Measurements from ENCODE around the gene PRR13. TPM values are rescaled to one million over a fixed set of nuclear protein-coding genes. Genes with fewer than 3 reads are reported as not detected.

Gene PRR13
- 200 and 213 TPM in 2 replicates for total RNA-seq
- 139 TPM for total RNA-seq (2013)
- 84.6 and 108 TPM in 2 replicates for polyA plus RNA-seq
- 29.4 and 39.1 TPM in 2 replicates for polyA minus RNA-seq

DNA sequence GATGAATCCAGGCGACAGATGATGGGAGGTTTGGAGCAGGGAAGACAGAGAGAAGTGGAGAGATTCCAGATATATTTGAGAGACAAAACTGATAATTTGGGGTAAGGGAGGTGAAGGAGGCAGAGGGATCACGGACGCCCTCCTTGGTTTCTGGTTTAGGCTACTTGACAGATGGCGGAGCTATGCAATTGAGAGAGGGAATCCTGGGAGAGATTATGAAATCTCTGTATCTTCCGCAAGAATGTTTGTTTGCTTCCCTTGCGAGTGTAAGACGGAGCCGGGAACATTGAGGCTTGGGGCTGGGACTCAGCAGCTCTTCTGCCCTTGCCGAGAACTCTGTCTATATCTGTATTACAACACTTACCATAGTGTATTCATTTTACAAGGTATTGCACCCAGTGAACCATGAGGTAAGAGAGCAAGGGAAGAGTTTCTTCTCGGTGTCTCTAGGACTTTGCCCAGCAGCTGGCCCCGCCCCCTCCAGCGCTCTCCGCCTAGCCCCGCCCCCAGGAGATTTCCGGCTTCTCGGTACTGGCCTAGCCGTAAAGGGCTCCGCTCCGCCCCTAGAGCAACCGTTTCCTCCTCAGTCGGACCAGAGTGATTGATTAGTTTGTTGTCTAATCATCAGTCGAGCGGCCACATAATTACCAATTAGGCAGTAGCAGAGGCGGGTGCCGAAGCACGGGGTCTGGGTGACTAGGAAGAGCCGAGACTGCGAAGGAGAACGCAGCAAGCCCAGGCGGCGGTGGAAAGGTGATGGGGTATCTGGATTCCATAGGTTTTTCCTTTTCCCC is at the start of gene PRR13:
Gene PRR13, plus strand, starts transcription at position 695 of the 794 bp plus-strand sequence. CDS start 981 bp downstream, outside the sequence.
- peak within 1 kb of the TSS; percentile 97 for H3K4me3 Mint-ChIP-seq
- Histone ChIP-seq H3K9ac (ENCODE audit: low read length) (peak within 1 kb of the TSS; percentile 99), H3K9me3 (ENCODE audit: control extremely low read depth in 1 of 3, control insufficient read depth in 2 of 3, insufficient read depth in 1 of 3, low read length in 2 of 3) (no peaks in the 10 kb centered on the region), H3K4me1 (ENCODE audit: control insufficient read depth in 2 of 2, insufficient read depth in 2 of 2, low read length in 2 of 2) (peaks cover 21 to 25% of the 10 kb centered on the region in 2 donors), H3K36me3 (replicated peaks in 1 of 2; ENCODE audit: control extremely low read depth in 1 of 2, control insufficient read depth in 1 of 2, extremely low read depth in 1 of 2, insufficient read depth in 2 of 2, low read length in 1 of 2) (peaks cover 0 to 24% of the 10 kb centered on the region in 2 experiments), H3K27ac (ENCODE audit: low read length in 2 of 2) (peak within 1 kb of the TSS; percentile 62 to 93), H3K4me3 (ENCODE audit: control extremely low read depth in 1 of 5, extremely low read depth in 1 of 5, insufficient read depth in 1 of 5, low read depth in 2 of 5, low read length in 4 of 5) (peak within 1 kb of the TSS; percentile 85 to 99 (median 94)), H2AFZ (ENCODE audit: insufficient read depth, low read depth, low read length, poor library complexity, severe bottlenecking) (peak within 1 kb of the TSS; percentile 99), H3K79me2 (ENCODE audit: control insufficient read depth, insufficient read depth, low read length) (peaks cover 30% of the 10 kb centered on the region), H3K27me3 (replicated peaks in 1 of 4; ENCODE audit: control extremely low read depth in 1 of 4, control insufficient read depth in 3 of 4, insufficient read depth in 4 of 4, low read length in 3 of 4) (no peaks in the 10 kb centered on the region), H3K4me2 (replicated peaks; ENCODE audit: low read depth, low read length, poor library complexity, severe bottlenecking) (peak within 1 kb of the TSS; percentile 89), H4K20me1 (ENCODE audit: control insufficient read depth, insufficient read depth, low read length, poor library complexity, severe bottlenecking) (peaks cover 41% of the 10 kb centered on the region)
- intact Hi-C loops (cut with micrococcal nuclease), result loop anchor here (1.0 to 5.0 kb wide), 7 partner anchors 10 to 389 kb away; partner anchors contain the start of genes AAAS and TNS2
- no peak for TF ChIP-seq CTCF (IDR thresholded peaks at IDR 0.05)
- TF ChIP-seq EZH2 (IDR thresholded peaks at IDR 0.05; ENCODE audit: borderline replicate concordance, insufficient read depth, low read depth, low read length, poor library complexity, severe bottlenecking), result no peak
- 4% methylated on average over 16 of the region's 31 CpGs for whole genome bisulfite sequencing (ENCODE audit: insufficient coverage)
- ChIA-PET POLR2A (interaction anchor here (0.5 to 1.5 kb wide), 10 partner anchors 10 to 117 kb away, joined by 3 to 7 read pairs (median 3); partner anchors contain the start of genes SP1 and TARBP2), CTCF (interaction anchor here (1.0 to 1.2 kb wide), 3 partner anchors 67 to 96 kb away, joined by 3 to 6 read pairs (median 5); no protein-coding TSS in a partner anchor)
- no peaks in the 10 kb centered on the region for H3K27me3 Mint-ChIP-seq
- H3K27ac Mint-ChIP-seq, result peak within 1 kb of the TSS; percentile 99
- ATAC-seq (ENCODE audit: low read depth), result peak; percentile 97
- peaks cover 40% of the 10 kb centered on the region for H3K4me1 Mint-ChIP-seq
- peak; percentile 98 for DNase-seq
- H3K9me3 Mint-ChIP-seq (ENCODE audit: insufficient read depth), result no peaks in the 10 kb centered on the region

GRCh38 chr12:53399896-53400295 is 41.6 kb upstream of the PRR13 start:
- Histone ChIP-seq H3K79me2 (ENCODE audit: control insufficient read depth, insufficient read depth, low read length) (peaks cover 88% of the 10 kb centered on the region), H3K27ac (ENCODE audit: low read length in 2 of 2) (no peak overlapping the region), H3K27me3 (replicated peaks in 1 of 4; ENCODE audit: control extremely low read depth in 1 of 4, control insufficient read depth in 3 of 4, insufficient read depth in 4 of 4, low read length in 3 of 4) (no peaks in the 10 kb centered on the region), H2AFZ (ENCODE audit: insufficient read depth, low read depth, low read length, poor library complexity, severe bottlenecking) (no peak overlapping the region), H4K20me1 (ENCODE audit: control insufficient read depth, insufficient read depth, low read length, poor library complexity, severe bottlenecking) (peaks cover 66% of the 10 kb centered on the region), H3K36me3 (replicated peaks in 1 of 2; ENCODE audit: control extremely low read depth in 1 of 2, control insufficient read depth in 1 of 2, extremely low read depth in 1 of 2, insufficient read depth in 2 of 2, low read length in 1 of 2) (peaks cover 2 to 24% of the 10 kb centered on the region in 2 experiments), H3K9me3 (ENCODE audit: control extremely low read depth in 1 of 3, control insufficient read depth in 2 of 3, insufficient read depth in 1 of 3, low read length in 2 of 3) (no peaks in the 10 kb centered on the region), H3K4me2 (replicated peaks; ENCODE audit: low read depth, low read length, poor library complexity, severe bottlenecking) (no peak overlapping the region), H3K4me3 (ENCODE audit: control extremely low read depth in 1 of 5, extremely low read depth in 1 of 5, insufficient read depth in 1 of 5, low read depth in 2 of 5, low read length in 4 of 5) (no peak overlapping the region), H3K4me1 (ENCODE audit: control insufficient read depth in 2 of 2, insufficient read depth in 2 of 2, low read length in 2 of 2) (no peaks in the 10 kb centered on the region), H3K9ac (ENCODE audit: low read length) (no peak overlapping the region)
- WGBS (ENCODE audit: insufficient coverage), result 100% methylated on average over 3 of the region's 7 CpGs
- Mint-ChIP-seq H3K4me3 (no peak overlapping the region), H3K9me3 (ENCODE audit: insufficient read depth) (no peaks in the 10 kb centered on the region), H3K27ac (no peak overlapping the region), H3K27me3 (no peaks in the 10 kb centered on the region), H3K4me1 (peaks cover 9% of the 10 kb centered on the region)
- intact Hi-C loops (cut with micrococcal nuclease), result no loop called here
- ChIA-PET POLR2A (no interaction called here), CTCF (interaction anchor here (1.0 kb wide), 1 partner anchor 48 kb away, joined by 3 read pairs; no protein-coding TSS in a partner anchor)
- ATAC-seq (ENCODE audit: low read depth) (no peak), DNase-seq (no peak)
- no peak for TF ChIP-seq CTCF (IDR thresholded peaks at IDR 0.05)
- TF ChIP-seq EZH2 (IDR thresholded peaks at IDR 0.05; ENCODE audit: borderline replicate concordance, insufficient read depth, low read depth, low read length, poor library complexity, severe bottlenecking), result no peak
